GM21717 (cell line): ENCODE results near the gene TMEM205.

Experiments used
- ATAC-seq: cut with Tn5 transposase; IDR thresholded peaks from one replicate; pipeline ENCODE4 v1.9.1; 2021; ENCODE audit warnings: mild to moderate bottlenecking, moderate library complexity; ENCODE audit not compliant: unreplicated experiment

The TMEM205 gene

GRCh38 chr19:11304936-11305335 lies 41.1 kb downstream of the TMEM205 start:
- ATAC-seq = no peak

DNA sequence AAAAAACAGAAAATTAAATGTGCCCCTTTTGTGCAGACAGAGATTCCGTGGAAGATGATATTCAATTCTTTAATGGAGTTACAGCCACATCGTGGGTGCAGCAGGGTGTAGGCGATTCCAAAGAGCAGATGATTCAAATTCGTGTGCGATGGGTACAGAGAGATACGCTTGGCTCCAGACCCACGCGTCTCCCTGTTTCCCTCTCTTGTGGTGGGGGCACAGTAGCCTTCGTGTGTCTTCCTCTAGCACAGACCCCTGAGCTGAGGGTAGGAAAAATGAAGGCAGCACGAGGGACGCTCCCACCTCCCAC lies 45.3 kb downstream of the TMEM205 start:
- ATAC-seq = no peak

DNA sequence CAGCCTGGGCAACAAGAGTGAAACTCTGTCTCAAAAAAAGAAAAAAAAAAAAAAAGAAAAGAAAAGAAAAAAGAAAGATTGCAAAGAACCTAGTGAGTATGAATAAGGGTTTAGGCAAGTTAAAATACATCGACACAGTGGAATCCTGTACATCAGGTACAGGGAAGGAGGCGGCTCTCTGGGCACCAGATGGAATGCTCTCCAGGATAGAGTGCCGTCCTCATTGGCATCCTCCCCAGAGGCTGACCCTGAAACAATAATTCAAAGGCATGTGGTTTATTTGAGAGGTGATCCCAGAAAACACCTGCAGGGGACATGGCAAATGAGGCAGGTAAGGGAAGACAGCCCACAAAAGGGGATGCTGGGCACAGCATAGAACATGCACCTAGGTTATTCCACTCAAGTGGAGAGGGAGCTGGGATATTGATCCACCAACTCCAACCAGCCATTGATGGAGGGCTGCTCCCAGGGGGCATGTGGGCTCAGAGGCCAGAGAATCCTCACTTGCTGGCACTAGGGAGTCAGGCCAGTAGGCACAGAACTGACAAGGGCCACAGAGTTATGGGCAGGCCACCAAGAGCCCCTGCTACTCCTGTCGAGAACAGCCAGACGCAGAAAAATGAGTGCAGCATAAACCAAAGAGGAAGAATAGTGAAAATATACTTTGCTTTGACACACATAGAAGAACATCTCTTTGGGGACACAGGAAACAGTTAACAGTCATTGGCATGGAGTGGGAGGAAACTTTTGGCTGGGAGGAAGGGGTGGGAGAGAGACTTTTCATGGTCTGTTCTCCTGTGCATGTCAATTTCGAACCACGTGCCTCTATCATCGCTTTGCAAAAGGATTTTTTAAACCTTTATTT lies 45.9 kb downstream of the TMEM205 start:
- no peak for ATAC-seq

GRCh38 chr19:11296264-11296663 lies 49.8 kb downstream of the TMEM205 start:
- ATAC-seq = no peak

DNA sequence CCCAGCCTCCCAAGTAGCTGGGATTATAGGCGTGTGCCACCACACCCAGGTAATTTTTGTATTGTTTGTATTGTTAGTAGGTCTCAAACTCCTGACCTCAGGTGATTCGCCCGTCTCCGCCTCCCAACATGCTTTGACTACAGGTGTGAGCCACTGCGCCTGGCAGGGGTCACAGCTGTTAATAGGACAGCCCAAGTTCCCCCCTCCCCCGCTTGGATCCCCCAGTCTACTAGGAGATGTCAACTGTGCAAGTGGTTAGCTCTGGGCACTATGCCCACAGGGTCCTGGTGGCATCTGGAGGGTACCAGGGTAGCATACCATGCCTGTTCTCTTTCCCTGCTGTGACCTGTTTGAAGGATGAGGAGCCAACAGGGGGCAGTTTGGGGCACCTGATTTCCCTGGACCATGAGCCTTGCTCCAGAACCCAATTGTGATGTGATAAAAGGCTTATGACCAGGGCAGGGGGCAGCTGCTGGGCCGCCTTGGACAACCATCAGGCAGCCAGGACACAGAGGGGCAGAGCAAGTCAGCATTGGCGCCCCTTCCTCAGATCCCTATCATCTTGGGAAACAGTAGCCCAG lies 50.3 kb downstream of the TMEM205 start, which contains the start of gene TSPAN16:
Gene TSPAN16 (plus strand): TSS at position 496 of the 581 bp plus-strand sequence. CDS start 138 bp downstream, outside the sequence.
- no peak for ATAC-seq

DNA sequence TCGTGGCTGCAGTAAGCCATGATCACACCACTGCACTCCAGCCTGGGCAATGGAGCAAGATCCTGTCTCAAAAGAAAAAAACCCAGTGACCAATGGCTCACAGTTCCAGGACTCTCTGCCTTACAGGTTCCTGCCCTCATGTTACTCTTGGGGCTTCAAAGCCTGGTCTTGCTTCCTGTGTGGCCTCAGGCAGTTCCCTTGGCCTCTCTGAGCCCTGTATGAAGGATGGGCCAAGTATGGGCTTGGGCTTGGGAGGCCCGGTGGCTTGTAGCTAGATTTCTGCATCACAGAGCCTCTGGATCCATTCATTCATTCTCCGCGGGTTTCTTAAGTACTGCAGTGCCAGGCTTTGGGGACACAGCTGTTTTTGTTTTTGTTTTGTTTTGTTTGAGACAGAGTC lies 50.9 kb downstream of the TMEM205 start:
- no peak for ATAC-seq

- ATAC-seq = no peak
These were observed 52.4 kb downstream of the TMEM205 start for GRCh38 chr19:11293433-11294389.
